ENCODE data around the gene RAP1GAP2.
"Not testable (repeated sequence)": the region's sequence is repeated elsewhere in the genome, so short reads cannot be mapped to it uniquely, and the experiment has no call there.

The RAP1GAP2 gene

DNA sequence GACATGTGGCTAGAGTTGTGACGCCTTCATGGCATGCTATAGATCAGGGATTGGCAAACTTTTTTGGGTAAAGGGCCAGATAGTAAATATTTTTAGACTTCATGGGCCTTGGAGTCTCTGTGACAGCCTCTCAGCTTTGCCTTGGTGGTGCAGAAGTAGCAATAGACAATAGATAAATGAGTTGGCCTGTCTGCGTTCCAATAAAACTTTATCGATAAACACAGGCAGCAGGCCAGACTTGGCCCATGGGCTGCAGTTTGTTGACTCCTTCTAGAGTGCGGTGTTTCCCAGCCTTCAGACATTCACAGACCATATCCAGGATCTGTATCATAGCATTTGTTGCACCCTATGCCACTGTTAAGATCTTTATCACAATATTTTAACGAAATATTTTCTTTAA, 190.7 kb downstream of the RAP1GAP2 start:
- TF ChIP-seq CTCF (IDR thresholded peaks at IDR 0.05; ENCODE audit: control insufficient read depth, insufficient read depth, low read depth, low read length, missing control alignments), result no peak
- DNase-seq (ENCODE audit: low read depth), result no peak
- no peak overlapping the region for H3K4me3 ChIP-seq (ENCODE audit: control insufficient read depth, low read depth, low read length)

GRCh38 chr17:2989396-2989795, 193.2 kb downstream of the RAP1GAP2 start:
- not testable (repeated sequence) for H3K4me3 ChIP-seq (ENCODE audit: control insufficient read depth, low read depth, low read length); DNase-seq (ENCODE audit: low read depth)

DNA sequence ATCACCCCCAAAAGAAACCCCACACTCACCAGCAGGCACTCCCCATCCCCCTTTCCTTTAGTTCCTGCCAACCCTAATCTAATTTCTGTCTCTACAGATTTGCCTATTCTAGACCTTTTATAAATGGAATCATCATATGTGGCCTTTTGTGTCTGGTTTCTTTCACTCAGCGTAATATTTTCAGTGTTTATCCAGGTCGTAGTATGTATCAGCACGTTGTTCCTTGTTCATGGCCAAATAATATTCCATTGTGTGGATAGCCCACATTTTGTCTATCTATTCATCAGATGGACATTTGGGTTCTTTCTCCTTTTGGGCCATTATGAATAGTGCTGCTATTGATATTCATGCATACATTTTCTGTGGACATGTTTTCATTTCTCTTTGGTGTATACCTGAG, 193.6 kb downstream of the RAP1GAP2 start:
- H3K4me3 ChIP-seq (ENCODE audit: control insufficient read depth, low read depth, low read length), result no peak overlapping the region
- DNase-seq (ENCODE audit: low read depth), result no peak
- TF ChIP-seq CTCF (IDR thresholded peaks at IDR 0.05; ENCODE audit: control insufficient read depth, insufficient read depth, low read depth, low read length, missing control alignments), result no peak

- TF ChIP-seq CTCF (IDR thresholded peaks at IDR 0.05; ENCODE audit: control insufficient read depth, insufficient read depth, low read depth, low read length, missing control alignments), result no peak
- H3K4me3 ChIP-seq (ENCODE audit: control insufficient read depth, low read depth, low read length), result no peak overlapping the region
- no peak for DNase-seq (ENCODE audit: low read depth)
Measured at GRCh38 chr17:2990396-2990795, 194.2 kb downstream of the RAP1GAP2 start.

- DNase-seq (ENCODE audit: low read depth); H3K4me3 ChIP-seq (ENCODE audit: control insufficient read depth, low read depth, low read length): not testable (repeated sequence)
Measured at GRCh38 chr17:2991396-2992180, 195.3 kb downstream of the RAP1GAP2 start.

GRCh38 chr17:2994441-2994840, 198.2 kb downstream of the RAP1GAP2 start:
- DNase-seq (ENCODE audit: low read depth), result no peak
- TF ChIP-seq CTCF (IDR thresholded peaks at IDR 0.05; ENCODE audit: control insufficient read depth, insufficient read depth, low read depth, low read length, missing control alignments), result no peak
- no peak overlapping the region for H3K4me3 ChIP-seq (ENCODE audit: control insufficient read depth, low read depth, low read length)

- no peak for TF ChIP-seq CTCF (IDR thresholded peaks at IDR 0.05; ENCODE audit: control insufficient read depth, insufficient read depth, low read depth, low read length, missing control alignments)
- no peak for DNase-seq (ENCODE audit: low read depth)
- no peak overlapping the region for H3K4me3 ChIP-seq (ENCODE audit: control insufficient read depth, low read depth, low read length)
Measured at GRCh38 chr17:2995377-2995776, 199.1 kb downstream of the RAP1GAP2 start.
